Ovary (tissue), 9 donors: ENCODE measurements around the gene CDC42EP4. TPM values are rescaled to one million over a fixed set of nuclear protein-coding genes. Genes with fewer than 3 reads are reported as not detected.

Source experiments
- DNase-seq, 5 donors: peaks; one replicate each; pipeline ENCODE4 v3.0.0-alpha.2; 2019 to 2020
- H3K27ac ChIP-seq, 2 donors: fragments of 200-600 bp; one replicate each; pipeline versions ENCODE4 v1.5.1 to v1.8.0; 2019 to 2022
- H3K27me3 ChIP-seq: fragments of 200-600 bp; one replicate; pipeline ENCODE4 v1.8.0; 2022
- H3K36me3 ChIP-seq: fragments of 200-600 bp; sonication (generic); one replicate; pipeline ENCODE4 v1.5.1; 2019
- H3K4me1 ChIP-seq: one replicate; pipeline ENCODE4 v1.8.1; 2013; ENCODE audit warnings: mild to moderate bottlenecking, moderate library complexity; ENCODE audit not compliant: insufficient read depth
- H3K4me3 ChIP-seq: fragments of 200-600 bp; sonication (generic); one replicate; pipeline ENCODE4 v1.5.1; 2017
- H3K9me3 ChIP-seq, 2 donors: fragments of 200-600 bp in 1 of 2; sonication (generic) in 1 of 2; one replicate each; pipeline versions ENCODE4 v1.5.1 to v1.8.1; 2013 to 2019; ENCODE audit warnings: mild to moderate bottlenecking in 1 of 2, moderate library complexity in 1 of 2
- EP300 ChIP-seq: sonication (generic); formaldehyde crosslinking; IDR thresholded peaks from one replicate; pipeline ENCODE4 v1.6.1; 2017; ENCODE audit warnings: antibody characterized with exemption
- POLR2A ChIP-seq: fragments of 450-650 bp; IDR thresholded peaks from one replicate; pipeline ENCODE4 v1.6.1; 2017; ENCODE audit warnings: antibody characterized with exemption, mild to moderate bottlenecking, moderate library complexity
- WGBS, 3 donors: extraction: QIAGEN DNeasy Blood & Tissue Kit in 1 of 3; methylation state at CpG; one replicate each; pipeline versions ENCODE4 v1.1.5 to v1.1.7; 2013 to 2017; 5-methylcytosine and 5-hydroxymethylcytosine counted together
- intact Hi-C, 4 donors: fragments of 100-400 bp; cut with DNase I; formaldehyde crosslinking; loops; one replicate each; pipeline versions ENCODE4 v1.11.0 to v1.15.1; 2022 to 2023
- polyA plus RNA-seq, 2 donors: library from polyadenylated mRNA; stranded (reverse); fragments of 200-250 nt in 1 of 2; fragments of 350-450 nt in 1 of 2; fragmentation: Illumina TruSeq in 1 of 2; extraction: RNeasy Lipid Tissue Mini Kit (QIAGEN cat#74804) in 1 of 2; gene quantifications; one replicate each; pipeline ENCODE4 v1.2.3, GENCODE V29; 2013 to 2014
- total RNA-seq, 7 donors: library from RNA; depleted of rRNA in 2 of 7; stranded (reverse); fragments of >200 nt in 2 of 7; fragmentation: NEBNext Ultra II Directional in 3 of 7; extraction: Animal tissue kit (Norgen Biotek cat#: 25700) in 3 of 7; gene quantifications; one replicate each; pipeline versions ENCODE4 v1.1.0 to v1.2.4, GENCODE V29; 2016 to 2023
- TF ChIP-seq, protein P1 (sequence below), 3 donors: fragments of 450-650 bp in 2 of 3; fragments of 200-600 bp in 1 of 3; IDR thresholded peaks; one replicate each; pipeline versions ENCODE4 v1.5.1 to v1.8.0; 2016 to 2022; ENCODE audit warnings: antibody characterized with exemption in 3 of 3, mild to moderate bottlenecking in 1 of 3
- donor health status: DM: no; HTN: no; CAD: no; lungs with moderate emphysema.
- donor health status: DM: no; HTN: no; CAD: no.
- donor health status: Bipolar disorder and iron deficiency.
- donor health status: DM: yes; HTN: yes; CAD: no.
- donor health status: DM: no; HTN: no; CAD: no.
- donor health status: DM: yes; HTN: yes; CAD: no.

CDC42EP4 gene
- total and polyA plus RNA-seq, 9 donors: 59.0 to 171 (median 106) TPM

DNA sequence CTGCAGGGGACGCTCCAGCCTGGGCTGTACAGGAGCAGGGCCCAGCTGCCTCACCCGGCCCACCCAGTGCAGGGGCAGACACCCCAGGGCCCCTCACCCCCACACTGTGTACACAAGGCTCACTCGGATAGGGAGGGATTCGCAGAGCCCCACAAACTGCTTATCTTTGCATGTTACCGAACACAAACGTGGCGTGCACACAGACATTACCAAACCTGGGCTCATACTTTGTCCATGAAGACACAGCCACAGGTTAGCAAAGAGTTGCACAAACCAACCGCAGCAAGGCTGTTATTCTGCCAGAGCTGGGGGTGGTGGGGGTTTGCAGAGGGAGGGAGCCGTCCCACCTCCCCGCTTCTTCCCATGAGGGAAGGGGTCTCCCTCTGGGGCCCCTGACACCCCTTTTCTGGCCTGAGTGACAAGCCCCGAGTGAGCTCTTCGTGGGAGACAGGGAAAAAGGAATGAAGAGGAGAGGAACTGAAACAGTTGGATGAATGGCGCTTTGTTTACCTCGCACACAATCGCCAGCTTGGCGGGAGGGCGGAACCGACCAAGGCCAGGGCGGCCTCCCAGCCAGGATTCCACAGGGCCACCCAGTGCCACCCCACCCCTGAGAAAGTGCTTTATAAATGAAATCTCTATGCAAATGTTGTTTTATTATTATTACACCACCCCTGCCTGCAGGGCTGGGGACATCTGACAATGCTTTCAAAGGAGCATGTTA is 49.7 kb downstream of the CDC42EP4 start:
- H3K4me1 ChIP-seq: peaks cover 16% of the 10 kb centered on the region
- no peaks in the 10 kb centered on the region for H3K36me3 ChIP-seq
- DNase-seq: peak in 3 of 5 donors; percentile 57 to 68 (median 59)
- H3K9me3 ChIP-seq: no peaks in the 10 kb centered on the region
- no peak overlapping the region for H3K4me3 ChIP-seq
- TF ChIP-seq POLR2A (no peak), EP300 (no peak)
- TF ChIP-seq, protein P1, sequence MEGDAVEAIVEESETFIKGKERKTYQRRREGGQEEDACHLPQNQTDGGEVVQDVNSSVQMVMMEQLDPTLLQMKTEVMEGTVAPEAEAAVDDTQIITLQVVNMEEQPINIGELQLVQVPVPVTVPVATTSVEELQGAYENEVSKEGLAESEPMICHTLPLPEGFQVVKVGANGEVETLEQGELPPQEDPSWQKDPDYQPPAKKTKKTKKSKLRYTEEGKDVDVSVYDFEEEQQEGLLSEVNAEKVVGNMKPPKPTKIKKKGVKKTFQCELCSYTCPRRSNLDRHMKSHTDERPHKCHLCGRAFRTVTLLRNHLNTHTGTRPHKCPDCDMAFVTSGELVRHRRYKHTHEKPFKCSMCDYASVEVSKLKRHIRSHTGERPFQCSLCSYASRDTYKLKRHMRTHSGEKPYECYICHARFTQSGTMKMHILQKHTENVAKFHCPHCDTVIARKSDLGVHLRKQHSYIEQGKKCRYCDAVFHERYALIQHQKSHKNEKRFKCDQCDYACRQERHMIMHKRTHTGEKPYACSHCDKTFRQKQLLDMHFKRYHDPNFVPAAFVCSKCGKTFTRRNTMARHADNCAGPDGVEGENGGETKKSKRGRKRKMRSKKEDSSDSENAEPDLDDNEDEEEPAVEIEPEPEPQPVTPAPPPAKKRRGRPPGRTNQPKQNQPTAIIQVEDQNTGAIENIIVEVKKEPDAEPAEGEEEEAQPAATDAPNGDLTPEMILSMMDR (IDR thresholded peaks at IDR 0.05): no peak
- intact Hi-C loops: loop anchor here in 1 of 4 donors (10.0 kb wide), 1 partner anchor 53 kb away; the partner anchor contains the start of gene CDC42EP4
- peak overlapping the region in 1 of 2 donors; percentile 63 for H3K27ac ChIP-seq
- 25 to 40% (median 29%) methylated on average over 19 of the region's 19 CpGs for WGBS, 3 donors
- no peaks in the 10 kb centered on the region for H3K27me3 ChIP-seq

DNA sequence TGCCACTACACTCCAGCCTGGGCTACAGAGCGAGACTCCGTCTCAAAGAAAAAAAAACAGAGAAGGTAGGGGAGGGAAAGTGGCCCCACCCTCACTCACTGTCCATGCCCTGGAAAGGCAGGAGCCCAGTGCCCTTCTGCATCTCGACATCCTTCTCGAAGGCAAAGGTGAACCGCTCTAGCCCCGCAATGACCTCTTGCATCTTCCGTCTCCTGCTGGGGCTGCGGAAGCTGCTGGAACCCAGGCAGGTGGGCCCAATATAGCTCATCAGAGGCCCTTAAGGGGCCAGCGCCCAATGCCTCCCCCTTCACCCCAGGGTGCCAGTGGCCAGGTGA is 50.2 kb downstream of the CDC42EP4 start, which contains the start of gene CPSF4L:
CPSF4L (minus strand) TSS at position 264 of the 335 bp plus-strand sequence; CDS start at position 202, 62 bp downstream.
- no peak within 1 kb of the TSS for H3K4me3 ChIP-seq
- no peaks in the 10 kb centered on the region for H3K9me3 ChIP-seq
- no peak for DNase-seq
- peaks cover 16% of the 10 kb centered on the region for H3K4me1 ChIP-seq
- peak within 1 kb of the TSS in 1 of 2 donors; percentile 63 for H3K27ac ChIP-seq
- intact Hi-C loops: loop anchor here in 1 of 4 donors (10.0 kb wide), 1 partner anchor 53 kb away; the partner anchor contains the start of gene CDC42EP4
- 92 to 96% (median 92%) methylated on average over 9 of the region's 9 CpGs for WGBS, 3 donors
- no peaks in the 10 kb centered on the region for H3K27me3 ChIP-seq
- TF ChIP-seq, protein P1 (IDR thresholded peaks at IDR 0.05): no peak
- TF ChIP-seq POLR2A: no peak
- no peak for TF ChIP-seq EP300
- no peaks in the 10 kb centered on the region for H3K36me3 ChIP-seq

DNA sequence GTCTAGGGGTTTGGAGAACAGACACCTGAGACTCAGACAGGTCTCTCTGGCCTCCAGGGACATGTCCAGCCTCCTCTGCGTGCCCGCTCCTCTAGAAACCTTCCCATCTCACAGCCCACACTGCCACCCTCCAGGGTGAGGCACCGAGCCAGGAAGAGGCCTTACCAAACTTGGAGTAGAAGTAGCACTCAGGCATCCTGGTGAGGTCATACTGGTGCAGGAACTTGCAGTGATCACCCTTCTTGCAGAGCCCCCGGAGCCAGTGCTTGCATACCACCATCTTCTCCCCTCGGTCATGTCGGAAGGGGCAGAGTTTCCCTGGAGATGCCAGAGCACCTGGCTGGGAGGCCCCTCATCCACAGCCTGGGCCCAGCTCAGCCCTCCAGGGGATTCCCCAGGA is 54.3 kb downstream of the CDC42EP4 start:
- Histone ChIP-seq H3K27me3 (no peaks in the 10 kb centered on the region), H3K36me3 (no peaks in the 10 kb centered on the region), H3K4me1 (peaks cover 8% of the 10 kb centered on the region), H3K4me3 (no peak overlapping the region), H3K9me3 (no peaks in the 10 kb centered on the region), H3K27ac (no peak overlapping the region)
- DNase-seq: no peak
- WGBS, 3 donors: 91 to 92% (median 92%) methylated on average over 6 of the region's 6 CpGs
- intact Hi-C loops: loop anchor here in 3 of 4 donors (2.0 kb wide), 2 partner anchors 111 to 113 kb away; no protein-coding TSS in a partner anchor
- TF ChIP-seq, protein P1 (IDR thresholded peaks at IDR 0.05): no peak
- TF ChIP-seq EP300 (no peak), POLR2A (no peak)

DNA sequence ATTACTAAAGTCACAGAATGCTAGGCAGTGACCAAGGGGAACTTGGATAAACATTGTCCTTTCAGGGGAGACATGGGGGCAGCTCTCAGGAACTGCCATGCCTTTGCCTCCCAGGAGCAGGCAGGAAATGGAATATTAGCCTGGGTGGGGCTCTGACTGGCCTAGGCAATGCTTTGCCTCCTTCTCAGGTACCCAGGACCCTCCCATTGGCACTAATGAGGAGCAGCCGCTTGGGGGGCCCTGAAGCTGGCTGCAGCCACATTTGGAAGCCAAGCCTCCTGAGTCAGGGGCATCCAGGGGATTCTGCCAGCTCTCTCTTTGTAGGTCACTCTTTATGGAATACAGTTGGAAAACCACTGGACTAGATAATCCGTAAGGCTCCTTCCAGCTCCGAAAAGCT is 55.6 kb downstream of the CDC42EP4 start:
- intact Hi-C loops: loop anchor here in 3 of 4 donors (2.0 kb wide), 2 partner anchors 113 to 115 kb away; no protein-coding TSS in a partner anchor
- no peak for DNase-seq
- TF ChIP-seq POLR2A (no peak), EP300 (no peak)
- TF ChIP-seq, protein P1 (IDR thresholded peaks at IDR 0.05): no peak
- Histone ChIP-seq H3K9me3 (no peaks in the 10 kb centered on the region), H3K4me1 (peaks cover 3% of the 10 kb centered on the region), H3K27ac (no peak overlapping the region), H3K4me3 (no peak overlapping the region), H3K36me3 (no peaks in the 10 kb centered on the region), H3K27me3 (no peaks in the 10 kb centered on the region)
- 75 to 95% (median 93%) methylated on average over 3 of the region's 3 CpGs for WGBS, 3 donors
